GM12891 (cell line): ENCODE measurements around the gene MRPS22.
"Not testable (repeated sequence)": the region's sequence is repeated elsewhere in the genome, so short reads cannot be mapped to it uniquely, and the experiment has no call there.

Experiments used
- DNase-seq: peaks from one replicate; pipeline ENCODE4 v3.0.0; 2011; ENCODE audit warnings: low spot score; ENCODE audit not compliant: insufficient read length
- FAIRE-seq: peaks from 2 replicates; lab custom pipeline; 2011; peaks lifted over from hg19 to GRCh38; lab: Jason Lieb, UNC
- PAX5 ChIP-seq: IDR thresholded peaks from 2 replicates; pipeline ENCODE4 v1.6.1; 2011; ENCODE audit warnings: low read length, moderate library complexity, mild to moderate bottlenecking; ENCODE audit not compliant: insufficient read depth, severe bottlenecking
- POLR2A ChIP-seq: IDR thresholded peaks from 2 replicates; pipeline ENCODE4 v1.6.1; 2011; ENCODE audit warnings: low read depth, low read length, control low read depth
- POLR2AphosphoS5 ChIP-seq: IDR thresholded peaks from 2 replicates; pipeline ENCODE4 v1.6.1; 2011; ENCODE audit warnings: low read depth, low read length, control low read depth
- POU2F2 ChIP-seq: IDR thresholded peaks from 2 replicates; pipeline ENCODE4 v1.6.1; 2011; ENCODE audit warnings: low read depth, mild to moderate bottlenecking, control low read depth, low read length, moderate library complexity
- SPI1 ChIP-seq: IDR thresholded peaks from 2 replicates; pipeline ENCODE4 v1.6.1; 2011; ENCODE audit warnings: low read depth, low read length, control low read depth
- TAF1 ChIP-seq: IDR thresholded peaks from 2 replicates; pipeline ENCODE4 v1.6.1; 2011; ENCODE audit warnings: low read depth, low read length, control low read depth

MRPS22 gene

GRCh38 chr3:139354661-139355060 is 10.8 kb downstream of the MRPS22 start:
- FAIRE-seq (no peak), DNase-seq (no peak)
- TF ChIP-seq TAF1: no peak
- TF ChIP-seq SPI1: no peak

- TF ChIP-seq TAF1: no peak
- TF ChIP-seq POLR2AphosphoS5: no peak
- FAIRE-seq: no peak
- no peak for DNase-seq
These were observed 11.7 kb downstream of the MRPS22 start for GRCh38 chr3:139355476-139355875.

GRCh38 chr3:139355891-139356290 is 12.1 kb downstream of the MRPS22 start:
- TF ChIP-seq PAX5: no peak
- TF ChIP-seq TAF1: no peak
- no peak for TF ChIP-seq POU2F2
- no peak for TF ChIP-seq SPI1
- TF ChIP-seq POLR2A: no peak; the same call in 1 of the 2 replicates
- TF ChIP-seq POLR2AphosphoS5: no peak
- DNase-seq: no peak
- FAIRE-seq: no peak

- peak; percentile 12 for DNase-seq
- no peak for TF ChIP-seq PAX5
- no peak for TF ChIP-seq POLR2AphosphoS5
- no peak for TF ChIP-seq POLR2A
- no peak for TF ChIP-seq TAF1
- TF ChIP-seq SPI1: no peak
- no peak for TF ChIP-seq POU2F2
These were observed 14.1 kb downstream of the MRPS22 start for GRCh38 chr3:139357899-139358298.

GRCh38 chr3:139358841-139359562 is 15.2 kb downstream of the MRPS22 start:
- DNase-seq: no peak
- no peak for FAIRE-seq
- TF ChIP-seq PAX5 (no peak), POLR2AphosphoS5 (no peak; the same call in 1 of the 2 replicates), TAF1 (no peak), POU2F2 (no peak), POLR2A (no peak), SPI1 (no peak)

More at GRCh38 chr3:139357899-139358298, 14.1 kb downstream of the MRPS22 start:
- FAIRE-seq: peak; percentile 72

- FAIRE-seq (no peak), DNase-seq (no peak)
- TF ChIP-seq PAX5 (no peak), POLR2AphosphoS5 (no peak), SPI1 (no peak), POU2F2 (no peak), POLR2A (no peak), TAF1 (no peak)
These were observed 17.5 kb downstream of the MRPS22 start for GRCh38 chr3:139361276-139361675.

- no peak for DNase-seq
- FAIRE-seq: no peak
- TF ChIP-seq POLR2A: no peak
- TF ChIP-seq SPI1: no peak
- no peak for TF ChIP-seq POLR2AphosphoS5
- no peak for TF ChIP-seq PAX5
- TF ChIP-seq POU2F2: no peak
- TF ChIP-seq TAF1: no peak
These were observed 20.7 kb downstream of the MRPS22 start for GRCh38 chr3:139364549-139364948.

GRCh38 chr3:139374099-139374498 is 30.3 kb downstream of the MRPS22 start:
- DNase-seq (no peak), FAIRE-seq (no peak)
- TF ChIP-seq POU2F2 (no peak), SPI1 (no peak), POLR2A (no peak), TAF1 (no peak), PAX5 (no peak), POLR2AphosphoS5 (no peak)

- DNase-seq (no peak), FAIRE-seq (no peak)
- TF ChIP-seq TAF1 (no peak), SPI1 (no peak), POU2F2 (no peak), PAX5 (no peak), POLR2A (no peak), POLR2AphosphoS5 (no peak)
These were observed 33.6 kb downstream of the MRPS22 start for GRCh38 chr3:139377378-139377777.

GRCh38 chr3:139378587-139379241 is 34.9 kb downstream of the MRPS22 start:
- peak; percentile 28 for FAIRE-seq
- DNase-seq: no peak
- no peak for TF ChIP-seq POLR2A
- TF ChIP-seq POLR2AphosphoS5: no peak
- TF ChIP-seq SPI1: no peak
- TF ChIP-seq POU2F2: no peak
- TF ChIP-seq TAF1: no peak
- TF ChIP-seq PAX5: no peak

- DNase-seq (no peak), FAIRE-seq (no peak)
- no peak for TF ChIP-seq POLR2AphosphoS5
These were observed 36.8 kb downstream of the MRPS22 start for GRCh38 chr3:139380575-139380974.

- DNase-seq, FAIRE-seq: not testable (repeated sequence)
These were observed 38.5 kb downstream of the MRPS22 start for GRCh38 chr3:139382291-139382690.
